Mononuclear cell (primary cell): ENCODE measurements around the gene HEXA. TPM values are rescaled to one million over a fixed set of nuclear protein-coding genes. Genes with fewer than 3 reads are reported as not detected.
"Not testable (repeated sequence)": the region's sequence is repeated elsewhere in the genome, so short reads cannot be mapped to it uniquely, and the experiment has no call there.

Source experiments
- H3K27me3 ChIP-seq: 2 replicates; pipeline ENCODE4 v1.6.0; 2011; ENCODE audit warnings: low read length, control low read depth; ENCODE audit not compliant: insufficient read depth
- H3K4me1 ChIP-seq: 2 replicates; pipeline ENCODE4 v1.5.1; 2011; ENCODE audit warnings: mild to moderate bottlenecking, low read length, control low read depth; ENCODE audit not compliant: insufficient read depth
- H3K4me3 ChIP-seq: 2 replicates; pipeline ENCODE4 v1.5.1; 2011; ENCODE audit warnings: mild to moderate bottlenecking, low read length, moderate library complexity
- H3K9me3 ChIP-seq: 2 replicates; pipeline ENCODE4 v1.5.1; 2011; ENCODE audit warnings: low read depth, mild to moderate bottlenecking, control low read depth, low read length
- total RNA-seq: library from RNA; depleted of rRNA; stranded (reverse); fragments of >200 nt; gene quantifications from one replicate; pipeline ENCODE4 v1.2.3, GENCODE V29; 2012

The HEXA gene
- total RNA-seq = 70.2 TPM

GRCh38 chr15:72375846-72376581, at the start of gene HEXA:
Gene HEXA (minus strand): TSS chr15:72376014. CDS start chr15:72375972, 42 bp downstream.
- H3K4me3 ChIP-seq = peak within 1 kb of the TSS; percentile 84
- H3K4me1 ChIP-seq = peaks cover 57% of the 10 kb centered on the region
- no peaks in the 10 kb centered on the region for H3K27me3 ChIP-seq
- no peaks in the 10 kb centered on the region for H3K9me3 ChIP-seq

GRCh38 chr15:72423256-72423655, 47.4 kb upstream of the HEXA start:
- Histone ChIP-seq H3K4me1 (peaks cover 5% of the 10 kb centered on the region), H3K9me3 (peaks cover 15% of the 10 kb centered on the region), H3K4me3 (no peak overlapping the region), H3K27me3 (no peaks in the 10 kb centered on the region)

GRCh38 chr15:72421484-72421883, 45.7 kb upstream of the HEXA start:
- Histone ChIP-seq H3K4me3 (no peak overlapping the region), H3K4me1 (peaks cover 5% of the 10 kb centered on the region), H3K27me3 (no peaks in the 10 kb centered on the region), H3K9me3 (peaks cover 13% of the 10 kb centered on the region)

- peaks cover 5% of the 10 kb centered on the region for H3K4me1 ChIP-seq
- H3K9me3 ChIP-seq = peaks cover 5% of the 10 kb centered on the region
- H3K27me3 ChIP-seq = no peaks in the 10 kb centered on the region
- H3K4me3 ChIP-seq = no peak overlapping the region
Observed at GRCh38 chr15:72420576-72420975, 44.8 kb upstream of the HEXA start.

GRCh38 chr15:72419768-72420167, 44.0 kb upstream of the HEXA start:
- H3K4me3 ChIP-seq, H3K27me3 ChIP-seq, H3K9me3 ChIP-seq, H3K4me1 ChIP-seq: not testable (repeated sequence)

- H3K4me3 ChIP-seq = no peak overlapping the region
- peaks cover 1% of the 10 kb centered on the region for H3K4me1 ChIP-seq
- no peaks in the 10 kb centered on the region for H3K9me3 ChIP-seq
- H3K27me3 ChIP-seq = no peaks in the 10 kb centered on the region
Observed at GRCh38 chr15:72415304-72415703, 39.5 kb upstream of the HEXA start.

GRCh38 chr15:72413337-72413736, 37.5 kb upstream of the HEXA start:
- not testable (repeated sequence) for H3K4me1 ChIP-seq, H3K9me3 ChIP-seq, H3K4me3 ChIP-seq, H3K27me3 ChIP-seq

GRCh38 chr15:72411544-72411943, 35.7 kb upstream of the HEXA start:
- H3K4me1 ChIP-seq = no peaks in the 10 kb centered on the region
- H3K27me3 ChIP-seq = peaks cover 13% of the 10 kb centered on the region
- no peak overlapping the region for H3K4me3 ChIP-seq
- H3K9me3 ChIP-seq = no peaks in the 10 kb centered on the region

GRCh38 chr15:72411111-72411510, 35.3 kb upstream of the HEXA start:
- Histone ChIP-seq H3K27me3 (peaks cover 15% of the 10 kb centered on the region), H3K4me1 (no peaks in the 10 kb centered on the region), H3K4me3 (no peak overlapping the region), H3K9me3 (no peaks in the 10 kb centered on the region)

- Histone ChIP-seq H3K9me3 (no peaks in the 10 kb centered on the region), H3K4me1 (no peaks in the 10 kb centered on the region), H3K27me3 (peaks cover 25% of the 10 kb centered on the region), H3K4me3 (no peak overlapping the region)
Observed at GRCh38 chr15:72406936-72407335, 31.1 kb upstream of the HEXA start.

GRCh38 chr15:72404841-72405240, 29.0 kb upstream of the HEXA start:
- H3K9me3 ChIP-seq = no peaks in the 10 kb centered on the region
- no peaks in the 10 kb centered on the region for H3K4me1 ChIP-seq
- H3K27me3 ChIP-seq = peaks cover 25% of the 10 kb centered on the region
- H3K4me3 ChIP-seq = no peak overlapping the region

- Histone ChIP-seq H3K27me3 (peaks cover 24% of the 10 kb centered on the region), H3K9me3 (no peaks in the 10 kb centered on the region), H3K4me1 (no peaks in the 10 kb centered on the region), H3K4me3 (no peak overlapping the region)
Observed at GRCh38 chr15:72404356-72404755, 28.5 kb upstream of the HEXA start.

GRCh38 chr15:72402726-72403125, 26.9 kb upstream of the HEXA start:
- Histone ChIP-seq H3K27me3 (peaks cover 16% of the 10 kb centered on the region), H3K4me1 (peaks cover 10% of the 10 kb centered on the region), H3K4me3 (no peak overlapping the region), H3K9me3 (no peaks in the 10 kb centered on the region)

- Histone ChIP-seq H3K9me3 (no peaks in the 10 kb centered on the region), H3K27me3 (peaks cover 4% of the 10 kb centered on the region)
Observed at GRCh38 chr15:72398648-72399047, 22.8 kb upstream of the HEXA start.

GRCh38 chr15:72397796-72398588, 22.2 kb upstream of the HEXA start, which contains the start of gene TMEM202:
Gene TMEM202 (plus strand): TSS chr15:72398305. CDS start chr15:72398327, 22 bp downstream.
- Histone ChIP-seq H3K9me3 (no peaks in the 10 kb centered on the region), H3K27me3 (peaks cover under 1% of the 10 kb centered on the region), H3K4me3 (no peak within 1 kb of the TSS), H3K4me1 (peaks cover 10% of the 10 kb centered on the region)

More at GRCh38 chr15:72398648-72399047, 22.8 kb upstream of the HEXA start:
- H3K4me3 ChIP-seq = no peak overlapping the region
- H3K4me1 ChIP-seq = peaks cover 10% of the 10 kb centered on the region
